Activated naive CD8-positive, alpha-beta T cell (primary cell): ENCODE results near the gene SIRT7.

Experiments
- H3K27ac Mint-ChIP-seq: one replicate; pipeline ENCODE4 v1.8.0; 2021; ENCODE audit warnings: mixed read lengths
- H3K27me3 Mint-ChIP-seq: one replicate; pipeline ENCODE4 v1.8.0; 2021; ENCODE audit warnings: mixed read lengths
- H3K36me3 Mint-ChIP-seq: one replicate; pipeline ENCODE4 v1.8.0; 2021; ENCODE audit warnings: mixed read lengths
- H3K4me1 Mint-ChIP-seq: one replicate; pipeline ENCODE4 v1.8.0; 2021; ENCODE audit warnings: low read depth, mixed read lengths
- H3K4me3 Mint-ChIP-seq: one replicate; pipeline ENCODE4 v1.8.0; 2021; ENCODE audit warnings: mild to moderate bottlenecking, mixed read lengths
- H3K9me3 Mint-ChIP-seq: one replicate; pipeline ENCODE4 v1.8.0; 2021; ENCODE audit warnings: low read depth, mixed read lengths

Gene SIRT7

DNA sequence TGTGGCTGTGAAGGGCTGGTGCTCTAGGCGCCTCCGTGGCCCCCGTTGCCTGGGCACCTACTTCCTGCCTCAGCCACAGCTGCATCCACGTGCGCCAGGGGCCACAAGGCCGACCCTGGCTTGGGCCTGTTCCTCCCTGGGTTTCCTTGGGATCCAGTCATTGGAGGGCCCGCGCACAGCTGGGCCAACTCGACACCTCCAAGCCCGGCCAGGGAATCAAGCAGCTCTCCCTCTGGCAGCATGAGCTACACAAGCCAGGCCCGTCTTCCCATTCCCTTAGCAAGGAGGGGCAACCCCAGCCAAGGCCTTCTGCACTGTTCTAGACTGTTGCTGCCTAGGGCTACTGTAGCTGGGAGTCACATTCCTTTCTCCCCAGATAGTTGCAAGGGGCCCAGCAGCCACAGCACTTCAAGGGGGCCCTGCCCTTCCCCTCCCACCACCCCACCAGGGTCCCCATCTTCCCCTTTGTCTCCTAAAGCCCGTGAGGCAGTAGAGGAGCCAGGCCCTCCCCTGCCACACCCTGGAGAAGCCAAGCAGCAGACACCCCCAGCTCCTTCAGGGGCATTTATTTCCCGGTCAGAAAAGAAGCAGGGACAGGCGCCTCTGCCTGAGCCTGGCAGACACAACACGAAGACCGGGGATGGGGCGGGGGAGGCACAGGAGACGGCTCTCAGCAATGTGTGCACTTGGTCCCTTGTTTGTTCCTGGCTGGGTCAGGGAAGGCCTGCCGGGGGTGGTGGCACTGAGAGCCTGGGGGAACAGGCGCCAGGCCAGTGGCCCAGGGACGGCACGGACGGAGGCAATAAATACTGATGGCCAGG lies 50.6 kb downstream of the SIRT7 start:
- Mint-ChIP-seq H3K9me3 (no peaks in the 10 kb centered on the region), H3K4me1 (peaks cover 31% of the 10 kb centered on the region), H3K27ac (peak overlapping the region; percentile 58), H3K36me3 (peaks cover 5% of the 10 kb centered on the region), H3K27me3 (no peaks in the 10 kb centered on the region), H3K4me3 (no peak overlapping the region)

DNA sequence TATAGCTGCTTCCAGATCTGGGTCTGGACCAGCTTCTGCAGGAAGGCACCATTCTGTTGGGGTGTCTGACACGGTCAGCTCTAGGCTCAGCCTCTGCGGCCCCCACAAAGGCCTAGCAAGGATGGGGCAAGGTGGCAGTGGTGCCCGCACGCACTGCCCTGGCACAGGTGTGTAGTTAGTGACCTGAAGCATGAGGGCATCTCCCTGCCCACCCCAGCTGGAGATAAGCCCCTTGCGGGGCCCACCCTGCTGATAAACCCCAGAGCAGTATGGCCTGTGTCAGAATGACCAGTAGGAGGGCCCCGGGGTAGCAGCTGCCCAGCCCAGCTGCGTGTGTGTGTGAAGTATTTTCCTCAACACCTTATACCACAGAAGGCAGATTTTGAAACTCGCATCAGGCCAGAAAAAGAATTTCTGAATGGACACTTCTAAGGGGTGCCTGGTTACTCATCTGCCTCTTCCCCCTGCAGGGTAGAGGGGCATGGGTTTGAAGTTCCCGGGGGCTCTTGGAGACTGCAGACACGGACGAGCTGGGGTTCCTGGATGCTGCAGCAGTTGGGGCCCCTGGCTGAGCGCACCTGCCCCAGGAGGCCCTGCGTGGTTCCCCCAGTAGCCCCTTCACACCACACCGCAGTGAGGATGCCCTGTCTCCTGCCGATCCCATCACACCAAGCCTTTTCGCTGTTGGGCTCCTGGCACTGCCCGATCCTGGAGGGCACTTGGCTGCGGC lies 51.4 kb downstream of the SIRT7 start:
- H3K4me1 Mint-ChIP-seq: peaks cover 29% of the 10 kb centered on the region
- H3K36me3 Mint-ChIP-seq: peaks cover 5% of the 10 kb centered on the region
- H3K27ac Mint-ChIP-seq: peak overlapping the region; percentile 58
- no peaks in the 10 kb centered on the region for H3K27me3 Mint-ChIP-seq
- H3K4me3 Mint-ChIP-seq: peak overlapping the region; percentile 13
- H3K9me3 Mint-ChIP-seq: no peaks in the 10 kb centered on the region

DNA sequence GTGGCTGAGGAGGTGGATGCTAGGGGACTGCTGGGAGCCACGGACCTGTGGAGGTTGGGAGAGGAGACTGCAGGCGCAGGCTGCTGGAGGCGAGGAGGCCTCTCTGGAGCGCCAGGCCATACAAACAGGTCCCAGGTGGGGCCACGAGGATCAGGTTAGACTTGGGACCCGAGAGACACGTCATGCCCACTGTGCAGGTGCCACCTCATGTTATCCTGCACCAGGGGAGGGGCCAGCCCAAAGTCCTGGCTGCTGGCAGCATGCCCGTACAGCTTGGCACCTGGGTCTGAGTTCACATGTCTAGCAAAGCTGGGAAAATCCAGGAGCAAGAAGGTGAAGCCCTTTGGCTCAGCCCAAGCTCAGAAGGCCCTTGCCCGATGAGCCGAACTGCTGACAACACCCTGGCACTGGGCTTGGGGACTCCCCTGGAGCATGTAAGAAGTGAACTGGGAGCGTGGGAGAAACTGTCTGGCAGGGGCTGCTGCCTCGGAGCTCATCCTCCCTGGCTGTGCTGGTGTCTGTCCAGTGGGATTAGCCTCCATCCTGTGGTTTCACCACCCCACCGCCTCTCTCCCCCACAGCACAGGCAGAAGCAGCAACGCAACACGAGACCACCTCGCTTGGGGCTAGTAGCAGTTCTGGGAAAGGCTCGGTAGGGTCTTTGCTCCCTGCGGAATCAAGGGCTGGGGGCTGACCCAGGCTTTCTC lies 52.1 kb downstream of the SIRT7 start:
- H3K27me3 Mint-ChIP-seq: no peaks in the 10 kb centered on the region
- no peak overlapping the region for H3K4me3 Mint-ChIP-seq
- no peak overlapping the region for H3K27ac Mint-ChIP-seq
- peaks cover 29% of the 10 kb centered on the region for H3K4me1 Mint-ChIP-seq
- H3K36me3 Mint-ChIP-seq: peaks cover 5% of the 10 kb centered on the region
- H3K9me3 Mint-ChIP-seq: no peaks in the 10 kb centered on the region

DNA sequence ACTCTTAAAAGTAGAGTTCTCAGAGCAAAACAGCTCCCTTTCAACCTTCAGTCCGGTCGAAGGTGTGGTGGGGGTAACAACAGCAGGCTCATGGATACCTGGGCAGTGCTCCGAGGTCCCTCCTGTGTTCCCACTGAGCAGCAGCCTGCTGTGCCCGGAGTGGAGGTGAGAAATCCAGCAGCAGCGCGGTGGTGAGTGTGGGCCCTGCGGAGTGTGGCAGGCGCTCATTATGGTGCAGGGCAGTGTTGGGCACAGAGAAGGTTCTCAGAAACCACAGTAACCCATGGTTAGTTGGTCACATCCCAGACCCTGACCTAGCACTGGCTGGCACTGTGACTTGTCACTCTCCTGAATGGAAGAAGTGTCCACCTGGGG lies 52.6 kb downstream of the SIRT7 start:
- H3K36me3 Mint-ChIP-seq: peaks cover 5% of the 10 kb centered on the region
- H3K4me1 Mint-ChIP-seq: peaks cover 29% of the 10 kb centered on the region
- H3K27ac Mint-ChIP-seq: no peak overlapping the region
- H3K27me3 Mint-ChIP-seq: no peaks in the 10 kb centered on the region
- no peak overlapping the region for H3K4me3 Mint-ChIP-seq
- H3K9me3 Mint-ChIP-seq: no peaks in the 10 kb centered on the region

DNA sequence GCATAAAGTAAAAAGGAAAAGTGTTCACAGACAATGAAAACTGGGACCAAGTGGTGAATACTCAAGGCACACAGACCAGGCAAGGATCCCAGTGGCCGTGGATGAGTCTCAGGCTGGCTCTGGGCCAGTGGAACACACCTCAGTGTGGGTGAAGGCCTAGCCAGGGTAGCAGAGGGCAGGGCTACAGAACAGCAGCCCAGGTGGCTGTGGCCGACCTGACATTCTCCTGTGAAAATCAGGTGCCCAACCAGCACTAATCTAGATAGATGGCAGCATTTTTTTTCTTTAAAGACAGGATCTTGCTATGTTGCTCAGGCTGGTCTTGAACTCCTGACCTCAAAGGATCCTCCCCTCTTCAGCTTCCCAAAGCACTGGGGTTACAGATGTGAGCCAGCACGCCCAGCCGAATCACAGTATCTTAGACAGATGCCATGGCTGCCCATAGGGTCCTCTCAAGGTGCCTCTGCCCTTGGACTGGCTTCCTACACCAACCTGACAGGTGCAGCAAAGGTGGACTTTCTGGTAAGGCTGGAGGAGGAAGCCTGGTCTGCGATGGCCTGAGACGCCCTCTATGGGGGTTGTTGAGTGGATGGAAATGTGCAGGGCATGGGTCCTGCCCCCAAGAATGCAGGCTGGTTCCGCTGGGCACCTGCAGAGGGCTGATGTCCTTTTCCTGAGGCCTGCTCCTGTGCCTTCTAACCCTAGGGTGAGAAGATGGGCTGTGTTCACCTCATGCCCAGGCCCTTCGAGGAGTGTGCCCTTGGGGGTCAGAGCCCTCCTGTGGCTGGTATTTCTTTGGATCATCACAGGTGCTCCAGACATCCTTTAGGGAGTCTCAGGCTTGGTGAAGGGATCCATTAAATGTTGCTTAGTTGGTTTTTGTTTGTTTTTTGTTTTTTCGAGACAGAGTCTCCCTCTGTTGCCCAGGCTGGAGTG lies 53.9 kb downstream of the SIRT7 start:
- Mint-ChIP-seq H3K27me3 (no peaks in the 10 kb centered on the region), H3K4me1 (peaks cover 30% of the 10 kb centered on the region), H3K27ac (peak overlapping the region; percentile 22), H3K9me3 (no peaks in the 10 kb centered on the region), H3K4me3 (peak overlapping the region; percentile 84), H3K36me3 (peaks cover 9% of the 10 kb centered on the region)

DNA sequence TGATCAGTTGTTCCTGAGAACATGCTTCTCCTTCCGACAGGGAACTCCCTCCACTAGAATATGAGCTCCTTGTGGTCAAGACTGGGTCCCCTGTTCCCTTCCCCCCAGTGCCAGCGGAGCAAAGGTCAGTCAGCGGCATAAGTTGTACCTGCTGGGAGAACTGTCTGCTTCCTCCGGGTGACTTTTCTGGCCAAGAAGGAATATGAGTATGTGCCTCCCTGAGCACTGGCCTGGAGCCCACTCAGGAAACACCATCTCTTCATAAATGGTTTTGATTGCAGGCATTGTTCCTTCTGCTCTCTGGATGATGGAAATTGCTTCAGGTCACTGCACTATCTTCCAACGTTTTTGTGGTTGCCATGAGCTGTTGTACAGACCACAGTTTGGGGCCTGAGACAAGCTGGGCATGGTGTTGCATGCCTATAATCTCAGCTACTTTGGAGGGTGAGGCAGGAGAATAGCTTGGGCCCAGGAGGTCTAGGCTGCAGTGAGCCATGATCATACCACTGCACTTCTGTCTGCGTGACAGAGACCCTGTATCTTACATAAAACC lies 54.8 kb downstream of the SIRT7 start:
- no peaks in the 10 kb centered on the region for H3K27me3 Mint-ChIP-seq
- H3K27ac Mint-ChIP-seq: peak overlapping the region; percentile 91
- H3K4me3 Mint-ChIP-seq: peak overlapping the region; percentile 84
- H3K4me1 Mint-ChIP-seq: peaks cover 30% of the 10 kb centered on the region
- no peaks in the 10 kb centered on the region for H3K9me3 Mint-ChIP-seq
- peaks cover 9% of the 10 kb centered on the region for H3K36me3 Mint-ChIP-seq
